Endothelial cell of umbilical vein (primary cell): ENCODE measurements around the gene PPP1R3G. TPM values are rescaled to one million over a fixed set of nuclear protein-coding genes. Genes with fewer than 3 reads are reported as not detected.

Experiments
- BruUV-seq: library from RNA; stranded (reverse); fragments of 400-500 nt; replicated peaks from 2 replicates; lab custom pipeline; 2021; lab: Mats Ljungman, UMichigan
- CTCF ChIA-PET: fragments of 300-600, 350-600 bp; sonication (Branson Sonifier 250); formaldehyde crosslinking; loops from one replicate; lab custom pipeline; 2021; ENCODE audit warnings: antibody characterized with exemption, inconsistent platforms; lab: Charles Lee
- POLR2A ChIA-PET: fragments of 300-600, 350-600 bp; sonication (Branson Sonifier 250); formaldehyde crosslinking; loops from one replicate; lab custom pipeline; 2021; ENCODE audit warnings: antibody characterized with exemption, inconsistent platforms; lab: Charles Lee
- DNase-seq: peaks from one replicate; pipeline ENCODE4 v3.0.0-alpha.2; 2011; ENCODE audit warnings: low read depth, low spot score
- FAIRE-seq: peaks from 2 replicates; lab custom pipeline; 2011; peaks lifted over from hg19 to GRCh38; lab: Jason Lieb, UNC
- H2AFZ ChIP-seq: 2 replicates; pipeline ENCODE4 v1.6.0; 2012; ENCODE audit warnings: low read depth, low read length, control low read depth, inconsistent platforms
- H3K27ac ChIP-seq: 2 replicates; pipeline ENCODE4 v1.5.1; 2011; ENCODE audit warnings: low read depth, mild to moderate bottlenecking, control low read depth, low read length, moderate library complexity; ENCODE audit not compliant: insufficient read depth
- H3K27me3 ChIP-seq, 2 experiments: 2 replicates each; pipeline versions ENCODE4 v1.6.0 to v1.6.1; 2011; ENCODE audit warnings: low read length in 2 of 2, mixed read lengths in 1 of 2; ENCODE audit not compliant: control insufficient read depth in 2 of 2, insufficient read depth in 2 of 2
- H3K36me3 ChIP-seq, 2 experiments: 2 replicates in 1 of 2; 3 replicates in 1 of 2; pipeline ENCODE4 v1.5.1; 2011; ENCODE audit warnings: low read length in 2 of 2, mild to moderate bottlenecking in 1 of 2, moderate library complexity in 1 of 2; ENCODE audit not compliant: control insufficient read depth in 2 of 2, insufficient read depth in 2 of 2; ENCODE audit errors: extremely low read depth in 1 of 2
- H3K4me1 ChIP-seq: 3 replicates; pipeline ENCODE4 v1.5.1; 2011; ENCODE audit warnings: mild to moderate bottlenecking, low read length; ENCODE audit not compliant: control insufficient read depth, insufficient read depth; ENCODE audit errors: extremely low read depth
- H3K4me2 ChIP-seq: 2 replicates; pipeline ENCODE4 v1.6.1; 2011; ENCODE audit warnings: low read length, control low read depth, mixed read lengths; ENCODE audit not compliant: insufficient read depth
- H3K4me3 ChIP-seq, 3 experiments: fragments of 200-600 bp in 1 of 3; sonication (generic), shearing (Covaris generic) in 1 of 3; replicated peaks in 1 of 3; 2 replicates each; pipeline ENCODE4 v1.5.1; 2011 to 2016; ENCODE audit warnings: control low read depth in 3 of 3, low read length in 3 of 3, mild to moderate bottlenecking in 2 of 3, inconsistent platforms in 1 of 3, low read depth in 1 of 3, moderate library complexity in 1 of 3; ENCODE audit not compliant: insufficient read depth in 1 of 3
- H3K79me2 ChIP-seq: 2 replicates; pipeline ENCODE4 v1.6.0; 2012; ENCODE audit warnings: low read length, inconsistent platforms; ENCODE audit not compliant: control insufficient read depth, insufficient read depth
- H3K9ac ChIP-seq: replicated peaks from 2 replicates; pipeline ENCODE3; 2011; ENCODE audit warnings: low read length, control low read depth; ENCODE audit not compliant: insufficient read depth; ENCODE audit errors: extremely low read depth
- H3K9me1 ChIP-seq: replicated peaks from 3 replicates; pipeline ENCODE4 v1.6.0; 2011; ENCODE audit warnings: mild to moderate bottlenecking, low read length; ENCODE audit not compliant: control insufficient read depth, insufficient read depth; ENCODE audit errors: extremely low read depth
- H3K9me3 ChIP-seq: replicated peaks from 2 replicates; pipeline ENCODE4 v1.5.1; 2012; ENCODE audit warnings: low read length, inconsistent platforms; ENCODE audit not compliant: control insufficient read depth, insufficient read depth
- H4K20me1 ChIP-seq: replicated peaks from 2 replicates; pipeline ENCODE3; 2011; ENCODE audit warnings: mild to moderate bottlenecking, low read length; ENCODE audit not compliant: control insufficient read depth, insufficient read depth; ENCODE audit errors: extremely low read depth
- EZH2 ChIP-seq: IDR thresholded peaks from 2 replicates; pipeline ENCODE4 v1.6.1; 2012; ENCODE audit warnings: borderline replicate concordance, low read depth, mild to moderate bottlenecking, moderate library complexity, low read length, inconsistent platforms; ENCODE audit not compliant: severe bottlenecking
- FOS ChIP-seq: IDR thresholded peaks from 2 replicates; pipeline ENCODE4 v1.6.1; 2011; ENCODE audit warnings: mild to moderate bottlenecking, low read length, moderate library complexity, borderline replicate concordance; ENCODE audit not compliant: insufficient read depth
- GATA2 ChIP-seq: IDR thresholded peaks from 2 replicates; pipeline ENCODE4 v1.7.0; 2011; ENCODE audit warnings: low read depth, mild to moderate bottlenecking, moderate library complexity, mixed read lengths, low read length; ENCODE audit not compliant: insufficient read length, insufficient read depth
- JUN ChIP-seq: IDR thresholded peaks from 2 replicates; pipeline ENCODE4 v1.6.1; 2011; ENCODE audit warnings: borderline replicate concordance, low read depth; ENCODE audit not compliant: insufficient read length, insufficient read depth
- MYC ChIP-seq: IDR thresholded peaks from one replicate; pipeline ENCODE4 v1.6.1; 2011; ENCODE audit warnings: mild to moderate bottlenecking, low read depth, low read length
- POLR2A ChIP-seq: IDR thresholded peaks from 2 replicates; pipeline ENCODE4 v1.6.1; 2012; ENCODE audit warnings: low read depth, mild to moderate bottlenecking, control low read depth, low read length
- POLR2AphosphoS5 ChIP-seq: IDR thresholded peaks from 2 replicates; pipeline ENCODE4 v1.6.1; 2012; ENCODE audit warnings: low read depth, mild to moderate bottlenecking, control low read depth, low read length, moderate library complexity; ENCODE audit not compliant: insufficient read depth
- dilution Hi-C: fragments of 300-500 bp; cut with MboI; formaldehyde crosslinking; loops from one replicate; pipeline ENCODE4 v1.15.0; 2019; ENCODE audit warnings: low sequenced_read_pairs; ENCODE audit not compliant: extremely low pct_ligation_motif_present
- intact Hi-C: fragments of 100-400 bp; cut with micrococcal nuclease; formaldehyde crosslinking; loops from one replicate; pipeline ENCODE4 v1.10.0; 2022
- polyA plus RNA-seq, 4 experiments: library from polyadenylated mRNA; depleted of rRNA in 3 of 4; stranded (reverse) in 3 of 4; unstranded in 1 of 4; fragments of >200 nt; gene quantifications; 2 replicates each; pipeline versions ENCODE4 v1.2.1 to v1.2.3, GENCODE V29; 2011 to 2012; ENCODE audit warnings: missing spikeins in 1 of 4
- total RNA-seq: library from RNA; stranded (reverse); gene quantifications from 2 replicates; pipeline ENCODE4 v1.2.3, GENCODE V29; 2021
- TF ChIP-seq, protein P1 (sequence below), 2 donors: IDR thresholded peaks; 1 replicate in 1 of 2; 2 replicates in 1 of 2; pipeline ENCODE4 v1.5.1; 2011; ENCODE audit warnings: low read length in 2 of 2, mild to moderate bottlenecking in 2 of 2, moderate library complexity in 2 of 2, control low read depth in 1 of 2, inconsistent platforms in 1 of 2, low read depth in 1 of 2; ENCODE audit not compliant: insufficient read depth in 1 of 2; ENCODE audit errors: extremely low read depth in 1 of 2
- TF ChIP-seq, protein P2 (sequence below): IDR thresholded peaks from 2 replicates; pipeline ENCODE4 v1.6.1; 2011; ENCODE audit not compliant: insufficient read depth, insufficient read length

Gene PPP1R3G
- total and polyA plus RNA-seq, 2 donors (not counting 3 experiments of a cell fraction or from before 2014, with no cell fraction given) = 0.04 to 0.09 TPM

DNA sequence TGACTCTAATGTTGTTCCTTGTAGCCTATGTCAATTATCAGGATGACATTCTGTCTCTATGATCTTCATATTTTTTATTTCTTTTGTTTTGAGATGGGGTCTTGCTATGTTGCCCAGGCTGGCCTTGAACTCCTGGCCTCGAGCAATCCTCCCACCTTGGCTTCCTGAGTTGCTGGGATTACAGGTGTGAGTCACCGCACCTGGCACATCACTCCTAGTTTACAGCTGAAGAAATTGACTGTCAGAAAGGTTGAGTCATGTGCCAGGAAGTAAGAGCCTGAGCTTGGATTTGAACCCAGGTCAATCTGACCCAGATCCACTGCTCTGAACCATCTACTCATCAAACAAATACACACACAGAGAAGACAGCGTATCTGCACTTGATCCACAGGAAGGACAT, 14.4 kb downstream of the PPP1R3G start:
- no peak overlapping the region for H3K27ac ChIP-seq
- no peak overlapping the region for H3K4me2 ChIP-seq
- H3K36me3 ChIP-seq = no peaks in the 10 kb centered on the region
- CTCF ChIA-PET = no interaction called here
- no peak for FAIRE-seq
- no peak overlapping the region for H3K9ac ChIP-seq
- POLR2A ChIA-PET = no interaction called here
- H2AFZ ChIP-seq = no peak overlapping the region
- no peak overlapping the region for H3K4me3 ChIP-seq
- no peaks in the 10 kb centered on the region for H3K79me2 ChIP-seq
- H3K27me3 ChIP-seq = no peaks in the 10 kb centered on the region
- intact Hi-C loops = no loop called here
- dilution Hi-C loops = no loop called here
- no peaks in the 10 kb centered on the region for H3K9me3 ChIP-seq
- no TSS peak for BruUV-seq
- DNase-seq = no peak
- H3K4me1 ChIP-seq = no peaks in the 10 kb centered on the region
- TF ChIP-seq FOS = no peak
- no peak for TF ChIP-seq POLR2AphosphoS5
- no peak for TF ChIP-seq GATA2
- TF ChIP-seq MYC = no peak
- TF ChIP-seq JUN = no peak
- TF ChIP-seq, protein P1, sequence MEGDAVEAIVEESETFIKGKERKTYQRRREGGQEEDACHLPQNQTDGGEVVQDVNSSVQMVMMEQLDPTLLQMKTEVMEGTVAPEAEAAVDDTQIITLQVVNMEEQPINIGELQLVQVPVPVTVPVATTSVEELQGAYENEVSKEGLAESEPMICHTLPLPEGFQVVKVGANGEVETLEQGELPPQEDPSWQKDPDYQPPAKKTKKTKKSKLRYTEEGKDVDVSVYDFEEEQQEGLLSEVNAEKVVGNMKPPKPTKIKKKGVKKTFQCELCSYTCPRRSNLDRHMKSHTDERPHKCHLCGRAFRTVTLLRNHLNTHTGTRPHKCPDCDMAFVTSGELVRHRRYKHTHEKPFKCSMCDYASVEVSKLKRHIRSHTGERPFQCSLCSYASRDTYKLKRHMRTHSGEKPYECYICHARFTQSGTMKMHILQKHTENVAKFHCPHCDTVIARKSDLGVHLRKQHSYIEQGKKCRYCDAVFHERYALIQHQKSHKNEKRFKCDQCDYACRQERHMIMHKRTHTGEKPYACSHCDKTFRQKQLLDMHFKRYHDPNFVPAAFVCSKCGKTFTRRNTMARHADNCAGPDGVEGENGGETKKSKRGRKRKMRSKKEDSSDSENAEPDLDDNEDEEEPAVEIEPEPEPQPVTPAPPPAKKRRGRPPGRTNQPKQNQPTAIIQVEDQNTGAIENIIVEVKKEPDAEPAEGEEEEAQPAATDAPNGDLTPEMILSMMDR (IDR thresholded peaks at IDR 0.05; ENCODE audit: extremely low read depth in 1 of 2, insufficient read depth in 1 of 2, low read depth in 1 of 2, low read length in 2 of 2) = no peak
- TF ChIP-seq, protein P2, sequence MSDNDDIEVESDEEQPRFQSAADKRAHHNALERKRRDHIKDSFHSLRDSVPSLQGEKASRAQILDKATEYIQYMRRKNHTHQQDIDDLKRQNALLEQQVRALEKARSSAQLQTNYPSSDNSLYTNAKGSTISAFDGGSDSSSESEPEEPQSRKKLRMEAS = no peak
- no peak for TF ChIP-seq POLR2A
- TF ChIP-seq EZH2 = no peak
- H3K9me1 ChIP-seq = no peaks in the 10 kb centered on the region
- no peaks in the 10 kb centered on the region for H4K20me1 ChIP-seq
